ENCODE results near the gene PCDH15. TPM values are rescaled to one million over a fixed set of nuclear protein-coding genes. Genes with fewer than 3 reads are reported as not detected.

The PCDH15 gene
- total RNA-seq, 1 donor from 2014 or later: 0.64 TPM

DNA sequence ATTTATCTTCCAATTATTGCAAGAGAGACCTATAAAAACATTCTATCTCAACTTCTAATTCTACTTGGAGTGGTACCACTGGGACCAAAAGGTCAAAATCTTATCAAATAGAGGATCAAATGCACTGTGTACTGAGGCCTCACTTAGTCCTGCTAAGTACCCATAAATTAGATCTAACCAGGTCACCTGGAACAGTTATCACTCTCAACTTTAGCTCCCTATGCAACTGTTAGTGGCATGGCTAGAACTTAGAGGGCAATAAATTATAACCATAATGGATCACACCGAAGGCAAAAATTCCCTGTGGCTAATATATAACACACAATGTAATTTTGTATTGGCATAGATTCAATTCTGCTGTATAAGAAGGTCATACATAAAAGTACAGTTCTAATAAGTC is 428.9 kb downstream of the PCDH15 start:
- H3K27me3 Mint-ChIP-seq (ENCODE audit: unreplicated experiment): no peaks in the 10 kb centered on the region
- H3K9me3 Mint-ChIP-seq (ENCODE audit: unreplicated experiment): no peaks in the 10 kb centered on the region
- DNase-seq: no peak
- H3K4me3 Mint-ChIP-seq (ENCODE audit: unreplicated experiment): no peak overlapping the region
- H3K27ac Mint-ChIP-seq (ENCODE audit: unreplicated experiment): no peak overlapping the region
- no peaks in the 10 kb centered on the region for H3K4me1 Mint-ChIP-seq (ENCODE audit: low read depth, unreplicated experiment)
- no peaks in the 10 kb centered on the region for H3K36me3 Mint-ChIP-seq (ENCODE audit: unreplicated experiment)
- TF ChIP-seq, protein P1, sequence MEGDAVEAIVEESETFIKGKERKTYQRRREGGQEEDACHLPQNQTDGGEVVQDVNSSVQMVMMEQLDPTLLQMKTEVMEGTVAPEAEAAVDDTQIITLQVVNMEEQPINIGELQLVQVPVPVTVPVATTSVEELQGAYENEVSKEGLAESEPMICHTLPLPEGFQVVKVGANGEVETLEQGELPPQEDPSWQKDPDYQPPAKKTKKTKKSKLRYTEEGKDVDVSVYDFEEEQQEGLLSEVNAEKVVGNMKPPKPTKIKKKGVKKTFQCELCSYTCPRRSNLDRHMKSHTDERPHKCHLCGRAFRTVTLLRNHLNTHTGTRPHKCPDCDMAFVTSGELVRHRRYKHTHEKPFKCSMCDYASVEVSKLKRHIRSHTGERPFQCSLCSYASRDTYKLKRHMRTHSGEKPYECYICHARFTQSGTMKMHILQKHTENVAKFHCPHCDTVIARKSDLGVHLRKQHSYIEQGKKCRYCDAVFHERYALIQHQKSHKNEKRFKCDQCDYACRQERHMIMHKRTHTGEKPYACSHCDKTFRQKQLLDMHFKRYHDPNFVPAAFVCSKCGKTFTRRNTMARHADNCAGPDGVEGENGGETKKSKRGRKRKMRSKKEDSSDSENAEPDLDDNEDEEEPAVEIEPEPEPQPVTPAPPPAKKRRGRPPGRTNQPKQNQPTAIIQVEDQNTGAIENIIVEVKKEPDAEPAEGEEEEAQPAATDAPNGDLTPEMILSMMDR (IDR thresholded peaks at IDR 0.05; ENCODE audit: partially characterized antibody, unreplicated experiment): no peak

DNA sequence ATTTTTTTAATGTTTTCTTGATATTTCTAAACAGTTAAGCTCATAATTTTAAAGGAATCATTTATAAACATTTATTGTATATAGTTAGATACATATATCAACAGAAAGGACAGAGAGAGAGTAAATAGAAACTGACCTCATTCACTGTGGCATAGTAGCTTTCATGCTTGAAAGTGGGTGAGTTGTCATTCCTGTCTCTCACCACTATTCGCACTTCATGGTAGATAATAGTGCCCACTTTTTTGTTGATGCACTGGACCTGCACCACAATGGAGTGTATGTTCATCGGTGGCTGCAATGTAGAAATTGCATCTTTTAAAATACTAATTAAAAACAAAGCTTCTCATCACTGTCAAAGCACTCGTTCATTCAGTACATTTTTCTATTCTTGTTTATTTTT is 432.0 kb downstream of the PCDH15 start:
- no peak overlapping the region for H3K4me3 Mint-ChIP-seq (ENCODE audit: unreplicated experiment)
- H3K36me3 Mint-ChIP-seq (ENCODE audit: unreplicated experiment): no peaks in the 10 kb centered on the region
- H3K27ac Mint-ChIP-seq (ENCODE audit: unreplicated experiment): no peak overlapping the region
- H3K27me3 Mint-ChIP-seq (ENCODE audit: unreplicated experiment): no peaks in the 10 kb centered on the region
- H3K4me1 Mint-ChIP-seq (ENCODE audit: low read depth, unreplicated experiment): no peaks in the 10 kb centered on the region
- H3K9me3 Mint-ChIP-seq (ENCODE audit: unreplicated experiment): no peaks in the 10 kb centered on the region
- DNase-seq: no peak
- TF ChIP-seq, protein P1 (IDR thresholded peaks at IDR 0.05; ENCODE audit: partially characterized antibody, unreplicated experiment): no peak

DNA sequence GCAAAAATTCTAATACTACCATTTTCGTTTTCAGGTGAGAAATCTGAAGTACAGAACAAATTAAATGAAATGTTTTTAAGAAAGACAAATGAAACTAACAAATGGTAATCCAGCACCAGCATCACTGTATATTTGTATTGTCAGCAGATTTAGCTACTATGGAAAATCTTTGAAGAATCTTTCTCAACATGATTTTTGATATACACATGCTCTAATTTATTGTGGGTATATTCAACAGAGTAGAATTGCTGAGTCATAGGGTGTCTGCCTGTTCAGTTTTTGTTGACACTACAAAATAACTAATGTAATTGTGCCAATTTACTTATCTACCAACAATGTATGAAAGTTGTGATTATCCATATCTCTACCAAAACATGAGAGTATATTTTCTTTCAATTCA is 437.6 kb downstream of the PCDH15 start:
- no peaks in the 10 kb centered on the region for H3K9me3 Mint-ChIP-seq (ENCODE audit: unreplicated experiment)
- no peak overlapping the region for H3K27ac Mint-ChIP-seq (ENCODE audit: unreplicated experiment)
- TF ChIP-seq, protein P1 (IDR thresholded peaks at IDR 0.05; ENCODE audit: partially characterized antibody, unreplicated experiment): no peak
- no peaks in the 10 kb centered on the region for H3K36me3 Mint-ChIP-seq (ENCODE audit: unreplicated experiment)
- no peaks in the 10 kb centered on the region for H3K4me1 Mint-ChIP-seq (ENCODE audit: low read depth, unreplicated experiment)
- DNase-seq: no peak
- H3K4me3 Mint-ChIP-seq (ENCODE audit: unreplicated experiment): no peak overlapping the region
- peaks cover 3% of the 10 kb centered on the region for H3K27me3 Mint-ChIP-seq (ENCODE audit: unreplicated experiment)

DNA sequence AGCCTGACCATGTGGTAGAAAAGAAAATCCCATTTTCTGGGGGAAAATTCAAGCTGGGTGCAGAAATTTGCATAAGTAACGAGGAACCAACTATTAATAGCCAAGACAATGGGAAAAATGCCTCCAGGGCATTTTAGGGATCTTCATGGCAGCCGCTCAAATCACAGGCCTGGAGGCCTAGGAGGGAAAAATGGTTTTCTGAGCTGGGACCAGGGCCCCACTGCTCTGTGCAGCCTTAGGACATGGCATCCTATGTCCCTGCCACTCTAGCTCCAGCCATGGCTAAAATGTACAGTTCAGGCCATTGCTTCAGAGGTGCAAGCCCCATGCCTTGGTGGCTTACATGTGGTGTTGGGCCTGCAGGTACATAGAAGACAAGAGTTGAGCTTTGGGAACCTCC is 459.0 kb downstream of the PCDH15 start:
- peaks cover 15% of the 10 kb centered on the region for H3K36me3 Mint-ChIP-seq (ENCODE audit: unreplicated experiment)
- no peaks in the 10 kb centered on the region for H3K4me1 Mint-ChIP-seq (ENCODE audit: low read depth, unreplicated experiment)
- H3K9me3 Mint-ChIP-seq (ENCODE audit: unreplicated experiment): peaks cover 9% of the 10 kb centered on the region
- H3K27ac Mint-ChIP-seq (ENCODE audit: unreplicated experiment): no peak overlapping the region
- H3K27me3 Mint-ChIP-seq (ENCODE audit: unreplicated experiment): no peaks in the 10 kb centered on the region
- TF ChIP-seq, protein P1 (IDR thresholded peaks at IDR 0.05; ENCODE audit: partially characterized antibody, unreplicated experiment): no peak
- no peak for DNase-seq
- no peak overlapping the region for H3K4me3 Mint-ChIP-seq (ENCODE audit: unreplicated experiment)

DNA sequence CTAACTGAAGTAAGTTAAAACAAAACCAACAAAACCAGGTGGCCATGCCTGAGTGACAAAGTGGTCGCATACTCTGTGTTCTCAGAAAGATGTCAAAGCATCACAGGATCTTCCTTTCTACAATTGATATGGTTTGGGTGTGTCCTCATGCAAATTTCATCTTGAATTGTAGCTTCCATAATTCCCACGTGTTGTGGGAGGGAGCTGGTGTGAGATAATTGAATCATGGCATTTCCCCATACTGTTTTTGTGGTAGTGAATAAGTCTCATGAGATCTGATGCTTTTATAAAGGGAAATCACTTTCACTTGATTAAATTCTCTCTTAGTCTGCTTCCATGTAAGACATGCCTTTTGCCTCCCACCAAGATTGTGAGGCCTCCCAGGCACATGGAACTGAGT is 465.7 kb downstream of the PCDH15 start:
- Mint-ChIP-seq H3K36me3 (ENCODE audit: unreplicated experiment) (no peaks in the 10 kb centered on the region), H3K4me1 (ENCODE audit: low read depth, unreplicated experiment) (no peaks in the 10 kb centered on the region), H3K4me3 (ENCODE audit: unreplicated experiment) (no peak overlapping the region), H3K27ac (ENCODE audit: unreplicated experiment) (no peak overlapping the region), H3K27me3 (ENCODE audit: unreplicated experiment) (no peaks in the 10 kb centered on the region), H3K9me3 (ENCODE audit: unreplicated experiment) (no peaks in the 10 kb centered on the region)
- TF ChIP-seq, protein P1 (IDR thresholded peaks at IDR 0.05; ENCODE audit: partially characterized antibody, unreplicated experiment): no peak
- no peak for DNase-seq
